Measurements from ENCODE around the gene ZNF385B.

Gene ZNF385B

DNA sequence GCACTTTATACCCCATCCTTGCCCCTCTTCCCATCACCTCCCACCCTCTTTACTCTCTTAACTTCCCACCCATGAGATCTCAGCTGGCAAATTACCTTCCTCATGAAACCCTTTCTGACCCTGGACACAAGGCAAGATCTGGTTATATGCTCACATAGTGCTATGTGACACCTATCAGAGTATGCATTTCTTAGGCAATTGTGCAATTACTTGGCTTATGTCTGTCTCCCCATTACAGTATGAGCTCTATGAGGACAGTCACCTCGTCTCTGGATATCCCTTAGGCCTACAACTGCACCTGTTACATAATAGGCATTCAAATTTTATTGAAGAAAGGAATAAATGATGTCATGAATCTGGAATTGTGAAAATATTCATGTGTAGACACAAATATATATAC lies 91.4 kb downstream of the ZNF385B start:
- in situ Hi-C loops (cut with HindIII; ENCODE audit: low sequenced_read_pairs): loop anchor here (5.0 kb wide), 1 partner anchor 67 kb away; no protein-coding TSS in a partner anchor
- H3K4me3 ChIP-seq (ENCODE audit: low read depth, low read length): no peak overlapping the region
- TF ChIP-seq, protein P1, sequence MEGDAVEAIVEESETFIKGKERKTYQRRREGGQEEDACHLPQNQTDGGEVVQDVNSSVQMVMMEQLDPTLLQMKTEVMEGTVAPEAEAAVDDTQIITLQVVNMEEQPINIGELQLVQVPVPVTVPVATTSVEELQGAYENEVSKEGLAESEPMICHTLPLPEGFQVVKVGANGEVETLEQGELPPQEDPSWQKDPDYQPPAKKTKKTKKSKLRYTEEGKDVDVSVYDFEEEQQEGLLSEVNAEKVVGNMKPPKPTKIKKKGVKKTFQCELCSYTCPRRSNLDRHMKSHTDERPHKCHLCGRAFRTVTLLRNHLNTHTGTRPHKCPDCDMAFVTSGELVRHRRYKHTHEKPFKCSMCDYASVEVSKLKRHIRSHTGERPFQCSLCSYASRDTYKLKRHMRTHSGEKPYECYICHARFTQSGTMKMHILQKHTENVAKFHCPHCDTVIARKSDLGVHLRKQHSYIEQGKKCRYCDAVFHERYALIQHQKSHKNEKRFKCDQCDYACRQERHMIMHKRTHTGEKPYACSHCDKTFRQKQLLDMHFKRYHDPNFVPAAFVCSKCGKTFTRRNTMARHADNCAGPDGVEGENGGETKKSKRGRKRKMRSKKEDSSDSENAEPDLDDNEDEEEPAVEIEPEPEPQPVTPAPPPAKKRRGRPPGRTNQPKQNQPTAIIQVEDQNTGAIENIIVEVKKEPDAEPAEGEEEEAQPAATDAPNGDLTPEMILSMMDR (IDR thresholded peaks at IDR 0.05; ENCODE audit: low read depth, low read length, missing control alignments): no peak
- no peak for DNase-seq (ENCODE audit: low read depth)

GRCh38 chr2:179769323-179769722 lies 92.1 kb downstream of the ZNF385B start:
- no peak overlapping the region for H3K4me3 ChIP-seq (ENCODE audit: low read depth, low read length)
- DNase-seq (ENCODE audit: low read depth): no peak
- in situ Hi-C loops (cut with HindIII; ENCODE audit: low sequenced_read_pairs): no loop called here
- TF ChIP-seq, protein P1 (IDR thresholded peaks at IDR 0.05; ENCODE audit: low read depth, low read length, missing control alignments): no peak

DNA sequence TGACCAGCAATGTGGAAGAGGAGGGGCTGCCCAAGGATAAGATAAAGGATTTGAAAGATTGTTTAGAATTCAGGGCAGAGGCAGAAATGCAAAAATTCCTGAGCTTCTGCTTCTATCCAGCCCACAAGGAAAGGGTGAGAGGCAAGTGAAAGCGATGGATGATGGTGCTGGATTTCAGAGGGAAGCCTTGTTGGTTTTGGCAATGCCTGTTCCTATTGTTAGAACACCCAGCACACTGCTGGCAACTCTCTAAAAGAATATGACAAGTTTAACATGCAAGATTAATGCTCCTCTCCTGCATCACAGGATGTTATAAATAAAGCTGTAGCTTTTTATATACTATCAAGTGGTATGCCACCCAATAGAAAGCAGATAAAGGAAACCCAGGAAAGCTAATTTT lies 92.6 kb downstream of the ZNF385B start:
- TF ChIP-seq, protein P1 (IDR thresholded peaks at IDR 0.05; ENCODE audit: low read depth, low read length, missing control alignments): no peak
- H3K4me3 ChIP-seq (ENCODE audit: low read depth, low read length): no peak overlapping the region
- in situ Hi-C loops (cut with HindIII; ENCODE audit: low sequenced_read_pairs): no loop called here
- DNase-seq (ENCODE audit: low read depth): peak; percentile 85

- H3K4me3 ChIP-seq (ENCODE audit: low read depth, low read length): no peak overlapping the region
- TF ChIP-seq, protein P1 (IDR thresholded peaks at IDR 0.05; ENCODE audit: low read depth, low read length, missing control alignments): no peak
- DNase-seq (ENCODE audit: low read depth): no peak
- in situ Hi-C loops (cut with HindIII; ENCODE audit: low sequenced_read_pairs): no loop called here
These were observed 95.7 kb downstream of the ZNF385B start for GRCh38 chr2:179765666-179766065.

DNA sequence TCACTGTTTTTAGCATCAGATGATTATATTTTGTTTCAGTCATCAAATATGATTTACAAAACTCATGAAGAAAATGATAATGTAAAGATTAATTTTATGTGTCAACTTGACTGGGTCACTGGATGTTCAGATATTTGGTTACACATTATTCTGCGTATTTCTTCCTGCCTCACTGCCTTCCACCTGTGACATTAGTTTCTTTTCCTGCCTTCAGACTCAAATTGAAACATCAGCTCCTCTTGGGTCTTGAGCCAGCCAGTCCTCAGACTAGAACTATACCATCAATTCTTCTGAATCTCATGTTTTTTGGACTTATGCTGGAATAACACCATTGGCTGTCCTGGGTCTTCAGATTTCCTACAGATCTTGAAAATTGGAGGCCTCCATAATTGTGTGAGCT lies 96.7 kb downstream of the ZNF385B start:
- DNase-seq (ENCODE audit: low read depth): no peak

DNA sequence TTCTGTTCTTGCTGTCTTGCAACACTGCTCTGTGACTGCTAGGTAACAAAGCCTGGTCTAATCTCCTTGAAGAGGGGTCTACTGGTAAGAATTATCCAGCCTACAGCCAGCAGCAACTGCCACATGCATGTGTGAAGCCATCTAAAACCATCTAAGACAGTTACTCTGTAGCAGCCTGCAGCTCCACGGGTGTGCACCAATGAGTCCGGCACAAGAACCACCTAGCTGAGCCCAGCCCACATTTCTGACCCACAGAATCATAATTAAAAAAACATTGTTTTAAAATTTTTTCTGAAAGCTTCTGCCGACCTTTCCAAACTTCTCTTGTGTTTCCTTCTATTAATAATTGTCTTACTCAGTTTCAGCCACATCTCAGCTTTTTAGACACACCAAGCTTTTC lies 102.8 kb downstream of the ZNF385B start:
- no peak overlapping the region for H3K4me3 ChIP-seq (ENCODE audit: low read depth, low read length)
- in situ Hi-C loops (cut with HindIII; ENCODE audit: low sequenced_read_pairs): no loop called here
- TF ChIP-seq, protein P1 (IDR thresholded peaks at IDR 0.05; ENCODE audit: low read depth, low read length, missing control alignments): no peak

More for the DNA sequence above, 96.7 kb downstream of the ZNF385B start:
- TF ChIP-seq, protein P1 (IDR thresholded peaks at IDR 0.05; ENCODE audit: low read depth, low read length, missing control alignments): no peak
- in situ Hi-C loops (cut with HindIII; ENCODE audit: low sequenced_read_pairs): no loop called here
- H3K4me3 ChIP-seq (ENCODE audit: low read depth, low read length): no peak overlapping the region

More for the DNA sequence above, 102.8 kb downstream of the ZNF385B start:
- no peak for DNase-seq (ENCODE audit: low read depth)

Measured in astrocyte of the cerebellum (primary cell).